ENCODE results near the gene TEX38. TPM values are rescaled to one million over a fixed set of nuclear protein-coding genes. Genes with fewer than 3 reads are reported as not detected.

TEX38 gene
- total RNA-seq, 1 donor from 2014 or later = not detected

DNA sequence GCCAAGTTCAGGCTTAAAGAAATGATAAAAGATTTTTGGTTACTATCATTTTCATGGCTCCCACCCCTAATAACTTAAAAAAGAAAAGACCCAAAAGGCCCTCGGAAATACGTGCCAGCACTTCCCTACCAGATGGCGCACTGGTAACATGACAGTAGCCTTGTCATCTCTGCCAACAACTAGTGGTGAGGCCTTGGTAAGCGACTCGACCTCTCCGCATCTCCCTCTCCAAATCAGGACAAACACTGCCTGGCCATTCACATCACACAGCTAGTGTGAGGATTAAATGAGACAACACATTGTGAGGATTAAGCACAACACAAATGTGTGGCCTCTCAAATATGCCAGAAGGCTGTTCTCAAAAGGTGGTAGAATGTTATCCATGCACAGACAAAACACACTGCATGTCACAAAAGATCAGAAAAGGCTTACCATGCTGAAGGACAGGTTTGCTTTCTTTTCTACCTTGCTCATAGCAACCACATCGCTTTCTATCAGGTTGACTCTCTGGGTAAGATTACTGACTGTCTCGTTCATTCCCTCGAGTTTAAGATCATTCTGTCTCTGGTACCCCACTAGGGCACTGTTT, 16.4 kb downstream of the TEX38 start:
- POLR2A ChIA-PET = no interaction called here
- H3K9me3 Mint-ChIP-seq = no peaks in the 10 kb centered on the region
- no peak overlapping the region for H3K27ac Mint-ChIP-seq
- intact Hi-C loops (cut with micrococcal nuclease) = no loop called here
- TF ChIP-seq, protein P1, sequence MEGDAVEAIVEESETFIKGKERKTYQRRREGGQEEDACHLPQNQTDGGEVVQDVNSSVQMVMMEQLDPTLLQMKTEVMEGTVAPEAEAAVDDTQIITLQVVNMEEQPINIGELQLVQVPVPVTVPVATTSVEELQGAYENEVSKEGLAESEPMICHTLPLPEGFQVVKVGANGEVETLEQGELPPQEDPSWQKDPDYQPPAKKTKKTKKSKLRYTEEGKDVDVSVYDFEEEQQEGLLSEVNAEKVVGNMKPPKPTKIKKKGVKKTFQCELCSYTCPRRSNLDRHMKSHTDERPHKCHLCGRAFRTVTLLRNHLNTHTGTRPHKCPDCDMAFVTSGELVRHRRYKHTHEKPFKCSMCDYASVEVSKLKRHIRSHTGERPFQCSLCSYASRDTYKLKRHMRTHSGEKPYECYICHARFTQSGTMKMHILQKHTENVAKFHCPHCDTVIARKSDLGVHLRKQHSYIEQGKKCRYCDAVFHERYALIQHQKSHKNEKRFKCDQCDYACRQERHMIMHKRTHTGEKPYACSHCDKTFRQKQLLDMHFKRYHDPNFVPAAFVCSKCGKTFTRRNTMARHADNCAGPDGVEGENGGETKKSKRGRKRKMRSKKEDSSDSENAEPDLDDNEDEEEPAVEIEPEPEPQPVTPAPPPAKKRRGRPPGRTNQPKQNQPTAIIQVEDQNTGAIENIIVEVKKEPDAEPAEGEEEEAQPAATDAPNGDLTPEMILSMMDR (IDR thresholded peaks at IDR 0.05) = no peak
- no peak for ATAC-seq (ENCODE audit: low read depth)
- no peaks in the 10 kb centered on the region for H3K4me1 Mint-ChIP-seq
- CTCF ChIA-PET = no interaction called here
- H3K27me3 Mint-ChIP-seq = no peaks in the 10 kb centered on the region
- peaks cover 93% of the 10 kb centered on the region for H3K36me3 Mint-ChIP-seq (ENCODE audit: low read depth)
- no peak for DNase-seq
- H3K4me3 Mint-ChIP-seq = no peak overlapping the region

- Mint-ChIP-seq H3K27ac (no peak overlapping the region), H3K4me1 (no peaks in the 10 kb centered on the region), H3K9me3 (no peaks in the 10 kb centered on the region), H3K36me3 (ENCODE audit: low read depth) (peaks cover 90% of the 10 kb centered on the region), H3K4me3 (no peak overlapping the region), H3K27me3 (no peaks in the 10 kb centered on the region)
- POLR2A ChIA-PET = no interaction called here
- intact Hi-C loops (cut with micrococcal nuclease) = no loop called here
- TF ChIP-seq, protein P1 (IDR thresholded peaks at IDR 0.05) = no peak
- CTCF ChIA-PET = no interaction called here
- ATAC-seq (ENCODE audit: low read depth) (no peak), DNase-seq (no peak)
Measured at GRCh38 chr1:46689356-46689755, 17.7 kb downstream of the TEX38 start.

DNA sequence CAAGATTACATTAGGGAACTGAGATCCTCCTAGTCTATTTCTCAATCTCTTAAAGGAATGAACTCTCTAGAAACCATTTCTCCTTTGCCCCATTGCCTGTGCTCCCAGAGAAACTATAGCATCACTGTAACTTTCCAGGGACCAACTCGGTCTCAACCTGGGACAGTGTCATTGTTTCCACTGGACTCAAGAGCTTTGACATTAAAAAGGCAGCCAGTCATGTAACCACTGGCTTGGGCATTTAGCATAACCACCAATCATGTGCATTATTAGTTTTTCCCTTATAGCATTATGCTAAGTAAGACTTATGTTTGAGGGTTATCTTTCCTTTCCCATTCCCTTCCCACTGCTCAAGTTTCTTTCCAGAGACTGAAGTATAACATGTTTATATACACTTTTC, 18.2 kb downstream of the TEX38 start:
- Mint-ChIP-seq H3K27ac (no peak overlapping the region), H3K36me3 (ENCODE audit: low read depth) (peaks cover 90% of the 10 kb centered on the region), H3K4me1 (no peaks in the 10 kb centered on the region), H3K4me3 (no peak overlapping the region), H3K27me3 (no peaks in the 10 kb centered on the region), H3K9me3 (no peaks in the 10 kb centered on the region)
- TF ChIP-seq, protein P1 (IDR thresholded peaks at IDR 0.05) = no peak
- DNase-seq (no peak), ATAC-seq (ENCODE audit: low read depth) (no peak)
- ChIA-PET POLR2A (no interaction called here), CTCF (no interaction called here)
- intact Hi-C loops (cut with micrococcal nuclease) = no loop called here

DNA sequence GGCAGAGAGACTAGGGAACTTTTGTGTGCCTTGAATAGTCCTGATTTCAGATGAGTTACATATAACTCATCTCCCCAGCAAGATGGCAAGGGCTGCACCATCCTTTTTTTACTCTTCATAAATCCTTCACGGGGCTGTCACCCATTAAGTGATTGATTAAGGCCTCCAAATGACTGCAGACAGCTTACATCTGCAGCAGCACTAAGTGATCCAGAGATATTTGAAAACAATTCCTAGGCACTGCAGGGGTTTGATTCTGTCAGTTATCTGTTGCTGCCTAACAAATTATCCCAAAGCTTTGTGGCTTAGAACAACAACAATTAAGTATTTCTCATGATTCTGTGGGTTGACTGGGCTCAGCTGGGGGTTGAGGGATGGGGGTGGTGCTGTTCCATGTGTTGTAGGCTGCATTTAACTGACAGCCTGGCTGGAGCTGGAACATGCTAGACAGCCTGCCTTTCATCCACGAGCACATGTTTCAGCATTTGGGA, 19.3 kb downstream of the TEX38 start:
- H3K27me3 Mint-ChIP-seq = no peaks in the 10 kb centered on the region
- H3K36me3 Mint-ChIP-seq (ENCODE audit: low read depth) = peaks cover 93% of the 10 kb centered on the region
- POLR2A ChIA-PET = no interaction called here
- no peaks in the 10 kb centered on the region for H3K4me1 Mint-ChIP-seq
- no peak for DNase-seq
- peaks cover 4% of the 10 kb centered on the region for H3K9me3 Mint-ChIP-seq
- CTCF ChIA-PET = no interaction called here
- intact Hi-C loops (cut with micrococcal nuclease) = no loop called here
- no peak overlapping the region for H3K27ac Mint-ChIP-seq
- no peak for ATAC-seq (ENCODE audit: low read depth)
- TF ChIP-seq, protein P1 (IDR thresholded peaks at IDR 0.05) = no peak
- no peak overlapping the region for H3K4me3 Mint-ChIP-seq

- H3K9me3 Mint-ChIP-seq = peaks cover 4% of the 10 kb centered on the region
- DNase-seq = no peak
- CTCF ChIA-PET = interaction anchor here (0.7 kb wide), 1 partner anchor 138 kb away, joined by 3 read pairs; no protein-coding TSS in a partner anchor
- H3K4me3 Mint-ChIP-seq = no peak overlapping the region
- no peak overlapping the region for H3K27ac Mint-ChIP-seq
- intact Hi-C loops (cut with micrococcal nuclease) = no loop called here
- H3K36me3 Mint-ChIP-seq (ENCODE audit: low read depth) = peaks cover 93% of the 10 kb centered on the region
- POLR2A ChIA-PET = no interaction called here
- TF ChIP-seq, protein P1 (IDR thresholded peaks at IDR 0.05) = no peak
- no peaks in the 10 kb centered on the region for H3K4me1 Mint-ChIP-seq
- ATAC-seq (ENCODE audit: low read depth) = no peak
- no peaks in the 10 kb centered on the region for H3K27me3 Mint-ChIP-seq
Measured at GRCh38 chr1:46691997-46692790, 20.5 kb downstream of the TEX38 start.

Data from activated B cell treated with CpG ODN at 0.5 μM for 24 hours (primary cell).